ENCODE data around the gene PAK5. TPM values are rescaled to one million over a fixed set of nuclear protein-coding genes. Genes with fewer than 3 reads are reported as not detected.

Gene PAK5
- total and polyA plus RNA-seq, 2 of the 13 experiments (the other 11 are each of a cell fraction or from before 2014, with no cell fraction given), result not detected

GRCh38 chr20:9520086-9520485 lies 318.8 kb downstream of the PAK5 start (continued):
- TF ChIP-seq, protein P1, sequence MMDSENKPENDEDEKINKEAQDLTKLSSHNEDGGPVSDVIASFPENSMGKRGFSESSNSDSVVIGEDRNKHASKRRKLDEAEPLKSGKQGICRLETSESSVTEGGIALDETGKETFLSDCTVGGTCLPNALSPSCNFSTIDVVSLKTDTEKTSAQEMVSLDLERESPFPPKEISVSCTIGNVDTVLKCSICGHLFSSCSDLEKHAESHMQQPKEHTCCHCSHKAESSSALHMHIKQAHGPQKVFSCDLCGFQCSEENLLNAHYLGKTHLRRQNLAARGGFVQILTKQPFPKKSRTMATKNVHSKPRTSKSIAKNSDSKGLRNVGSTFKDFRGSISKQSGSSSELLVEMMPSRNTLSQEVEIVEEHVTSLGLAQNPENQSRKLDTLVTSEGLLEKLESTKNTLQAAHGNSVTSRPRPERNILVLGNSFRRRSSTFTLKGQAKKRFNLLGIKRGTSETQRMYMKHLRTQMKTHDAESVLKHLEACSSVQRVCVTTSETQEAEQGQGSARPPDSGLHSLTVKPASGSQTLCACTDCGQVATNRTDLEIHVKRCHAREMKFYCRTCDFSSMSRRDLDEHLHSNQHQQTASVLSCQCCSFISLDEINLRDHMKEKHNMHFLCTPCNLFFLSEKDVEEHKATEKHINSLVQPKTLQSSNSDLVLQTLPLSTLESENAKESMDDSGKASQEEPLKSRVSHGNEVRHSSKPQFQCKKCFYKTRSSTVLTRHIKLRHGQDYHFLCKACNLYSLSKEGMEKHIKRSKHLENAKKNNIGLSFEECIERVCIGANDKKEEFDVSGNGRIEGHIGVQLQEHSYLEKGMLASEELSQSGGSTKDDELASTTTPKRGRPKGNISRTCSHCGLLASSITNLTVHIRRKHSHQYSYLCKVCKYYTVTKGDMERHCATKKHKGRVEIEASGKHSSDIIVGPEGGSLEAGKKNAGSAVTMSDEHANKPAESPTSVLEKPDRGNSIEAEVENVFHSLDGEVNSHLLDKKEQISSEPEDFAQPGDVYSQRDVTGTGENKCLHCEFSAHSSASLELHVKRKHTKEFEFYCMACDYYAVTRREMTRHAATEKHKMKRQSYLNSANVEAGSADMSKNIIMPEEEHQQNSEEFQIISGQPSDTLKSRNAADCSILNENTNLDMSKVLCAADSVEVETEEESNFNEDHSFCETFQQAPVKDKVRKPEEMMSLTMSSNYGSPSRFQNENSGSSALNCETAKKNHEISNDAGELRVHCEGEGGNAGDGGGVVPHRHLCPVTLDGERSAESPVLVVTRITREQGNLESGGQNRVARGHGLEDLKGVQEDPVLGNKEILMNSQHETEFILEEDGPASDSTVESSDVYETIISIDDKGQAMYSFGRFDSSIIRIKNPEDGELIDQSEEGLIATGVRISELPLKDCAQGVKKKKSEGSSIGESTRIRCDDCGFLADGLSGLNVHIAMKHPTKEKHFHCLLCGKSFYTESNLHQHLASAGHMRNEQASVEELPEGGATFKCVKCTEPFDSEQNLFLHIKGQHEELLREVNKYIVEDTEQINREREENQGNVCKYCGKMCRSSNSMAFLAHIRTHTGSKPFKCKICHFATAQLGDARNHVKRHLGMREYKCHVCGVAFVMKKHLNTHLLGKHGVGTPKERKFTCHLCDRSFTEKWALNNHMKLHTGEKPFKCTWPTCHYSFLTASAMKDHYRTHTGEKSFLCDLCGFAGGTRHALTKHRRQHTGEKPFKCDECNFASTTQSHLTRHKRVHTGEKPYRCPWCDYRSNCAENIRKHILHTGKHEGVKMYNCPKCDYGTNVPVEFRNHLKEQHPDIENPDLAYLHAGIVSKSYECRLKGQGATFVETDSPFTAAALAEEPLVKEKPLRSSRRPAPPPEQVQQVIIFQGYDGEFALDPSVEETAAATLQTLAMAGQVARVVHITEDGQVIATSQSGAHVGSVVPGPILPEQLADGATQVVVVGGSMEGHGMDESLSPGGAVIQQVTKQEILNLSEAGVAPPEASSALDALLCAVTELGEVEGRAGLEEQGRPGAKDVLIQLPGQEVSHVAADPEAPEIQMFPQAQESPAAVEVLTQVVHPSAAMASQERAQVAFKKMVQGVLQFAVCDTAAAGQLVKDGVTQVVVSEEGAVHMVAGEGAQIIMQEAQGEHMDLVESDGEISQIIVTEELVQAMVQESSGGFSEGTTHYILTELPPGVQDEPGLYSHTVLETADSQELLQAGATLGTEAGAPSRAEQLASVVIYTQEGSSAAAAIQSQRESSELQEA (CRISPR knock-in tag; IDR thresholded peaks at IDR 0.05; ENCODE audit: not compliant biosample characterization), result no peak

- in situ Hi-C loops (cut with HindIII; ENCODE audit: extremely low pct_ligation_motif_present, low pct_unique_long_range_greater_than_20kb), result no loop called here
- POLR2A ChIA-PET, result no interaction called here
- no peak for FAIRE-seq
- Histone ChIP-seq H3K4me1 (ENCODE audit: insufficient read depth, low read length) (no peaks in the 10 kb centered on the region), H4K20me1 (ENCODE audit: insufficient read depth, low read length) (no peaks in the 10 kb centered on the region), H3K79me2 (ENCODE audit: insufficient read depth, low read length) (no peaks in the 10 kb centered on the region), H3K27ac (ENCODE audit: extremely low read length, insufficient read depth, low read length) (no peak overlapping the region), H3K9ac (ENCODE audit: insufficient read depth, low read depth, low read length) (no peak overlapping the region), H2AFZ (ENCODE audit: low read length) (no peak overlapping the region), H3K9me3 (ENCODE audit: low read length) (no peaks in the 10 kb centered on the region), H3K36me3 (replicated peaks in 1 of 2; ENCODE audit: control insufficient read depth in 1 of 2, insufficient read depth in 2 of 2, low read length in 2 of 2) (no peaks in the 10 kb centered on the region), H3K4me2 (ENCODE audit: low read depth, low read length) (no peak overlapping the region), H3K4me3 (replicated peaks in 1 of 3; ENCODE audit: insufficient read depth in 1 of 3, low read depth in 2 of 3, low read length in 3 of 3) (no peak overlapping the region), H3K27me3 (ENCODE audit: control insufficient read depth in 1 of 2, insufficient read depth in 2 of 2, low read length in 2 of 2) (peaks cover 2 to 56% of the 10 kb centered on the region in 2 experiments; a peak in 4 of 5 replicates)
- intact Hi-C loops (cut with micrococcal nuclease; ENCODE audit: unreplicated experiment), result no loop called here
- CTCF ChIA-PET (ENCODE audit: low intra/inter-chr PET ratio, low total read pairs), result no interaction called here
- no TSS peak for BruUV-seq (replicated peaks)
- WGBS (ENCODE audit: low lambda C conversion rate), result 7% methylated on average over 8 of the region's 8 CpGs
- no peak for ATAC-seq
- DNase-seq (ENCODE audit: low spot score), result no peak
- TF ChIP-seq HDAC1 (CRISPR knock-in tag; IDR thresholded peaks at IDR 0.05), result no peak
- no peak for TF ChIP-seq GZF1 (CRISPR knock-in tag; IDR thresholded peaks at IDR 0.05)
- TF ChIP-seq, protein P2, sequence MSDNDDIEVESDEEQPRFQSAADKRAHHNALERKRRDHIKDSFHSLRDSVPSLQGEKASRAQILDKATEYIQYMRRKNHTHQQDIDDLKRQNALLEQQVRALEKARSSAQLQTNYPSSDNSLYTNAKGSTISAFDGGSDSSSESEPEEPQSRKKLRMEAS (IDR thresholded peaks at IDR 0.05), result no peak
- TF ChIP-seq GFI1 (CRISPR knock-in tag; IDR thresholded peaks at IDR 0.05; ENCODE audit: borderline replicate concordance), result no peak
- no peak for TF ChIP-seq PITX1 (CRISPR knock-in tag; IDR thresholded peaks at IDR 0.05)
- no peak for TF ChIP-seq ZNF678 (CRISPR knock-in tag; IDR thresholded peaks at IDR 0.05)
- no peak for TF ChIP-seq AHR (CRISPR knock-in tag; IDR thresholded peaks at IDR 0.05)
- no peak for TF ChIP-seq ARNT (IDR thresholded peaks at IDR 0.05)
- TF ChIP-seq ZNF850 (CRISPR knock-in tag; conservative IDR thresholded peaks at IDR 0.05), result no peak
- TF ChIP-seq JUN (CRISPR knock-in tag; IDR thresholded peaks at IDR 0.05), result no peak
- TF ChIP-seq, protein P3, sequence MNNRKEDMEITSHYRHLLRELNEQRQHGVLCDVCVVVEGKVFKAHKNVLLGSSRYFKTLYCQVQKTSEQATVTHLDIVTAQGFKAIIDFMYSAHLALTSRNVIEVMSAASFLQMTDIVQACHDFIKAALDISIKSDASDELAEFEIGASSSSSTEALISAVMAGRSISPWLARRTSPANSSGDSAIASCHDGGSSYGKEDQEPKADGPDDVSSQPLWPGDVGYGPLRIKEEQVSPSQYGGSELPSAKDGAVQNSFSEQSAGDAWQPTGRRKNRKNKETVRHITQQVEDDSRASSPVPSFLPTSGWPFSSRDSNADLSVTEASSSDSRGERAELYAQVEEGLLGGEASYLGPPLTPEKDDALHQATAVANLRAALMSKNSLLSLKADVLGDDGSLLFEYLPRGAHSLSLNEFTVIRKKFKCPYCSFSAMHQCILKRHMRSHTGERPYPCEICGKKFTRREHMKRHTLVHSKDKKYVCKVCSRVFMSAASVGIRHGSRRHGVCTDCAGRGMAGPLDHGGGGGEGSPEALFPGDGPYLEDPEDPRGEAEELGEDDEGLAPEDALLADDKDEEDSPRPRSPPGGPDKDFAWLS (CRISPR knock-in tag; IDR thresholded peaks at IDR 0.05; ENCODE audit: borderline replicate concordance), result no peak
- TF ChIP-seq ZNF749 (CRISPR knock-in tag; IDR thresholded peaks at IDR 0.05; ENCODE audit: borderline replicate concordance), result no peak
- no peak for TF ChIP-seq ZMYM3 (CRISPR knock-in tag; IDR thresholded peaks at IDR 0.05)
- TF ChIP-seq ZFP62 (CRISPR knock-in tag; IDR thresholded peaks at IDR 0.05), result no peak
Measured at GRCh38 chr20:9518576-9519175, 320.2 kb downstream of the PAK5 start.
